ENCODE measurements around the gene TBC1D12. TPM values are rescaled to one million over a fixed set of nuclear protein-coding genes. Genes with fewer than 3 reads are reported as not detected.

TBC1D12 gene
- total and polyA plus RNA-seq, 9 donors: 7.5 to 13.8 (median 11.1) TPM

GRCh38 chr10:94485094-94485493 lies 82.8 kb downstream of the TBC1D12 start:
- no peak overlapping the region for H3K27ac ChIP-seq (ENCODE audit: low read length)
- H3K4me3 ChIP-seq (ENCODE audit: low read length): no peak overlapping the region
- H3K4me1 ChIP-seq (ENCODE audit: control insufficient read depth, insufficient read depth, low read length): no peaks in the 10 kb centered on the region
- DNase-seq: no peak
- H3K9me3 ChIP-seq (replicated peaks; ENCODE audit: control insufficient read depth, low read depth, low read length): peaks cover 5% of the 10 kb centered on the region
- no peaks in the 10 kb centered on the region for H3K36me3 ChIP-seq (ENCODE audit: control insufficient read depth, insufficient read depth, low read length)
- no peaks in the 10 kb centered on the region for H3K27me3 ChIP-seq (ENCODE audit: control insufficient read depth, insufficient read depth, low read length)
- WGBS (ENCODE audit: insufficient coverage): no CpG with 5 or more reads among the region's 1 CpG

- Histone ChIP-seq H3K27me3 (ENCODE audit: control insufficient read depth, insufficient read depth, low read length) (no peaks in the 10 kb centered on the region), H3K36me3 (ENCODE audit: control insufficient read depth, insufficient read depth, low read length) (no peaks in the 10 kb centered on the region), H3K9me3 (replicated peaks; ENCODE audit: control insufficient read depth, low read depth, low read length) (peaks cover 5% of the 10 kb centered on the region), H3K4me1 (ENCODE audit: control insufficient read depth, insufficient read depth, low read length) (no peaks in the 10 kb centered on the region), H3K4me3 (ENCODE audit: low read length) (no peak overlapping the region), H3K27ac (ENCODE audit: low read length) (no peak overlapping the region)
- WGBS (ENCODE audit: insufficient coverage): no CpG with 5 or more reads among the region's 3 CpGs
- DNase-seq: no peak
These were observed 85.2 kb downstream of the TBC1D12 start for GRCh38 chr10:94487575-94487974.

- H3K27ac ChIP-seq (ENCODE audit: low read length): no peak overlapping the region
- H3K36me3 ChIP-seq (ENCODE audit: control insufficient read depth, insufficient read depth, low read length): no peaks in the 10 kb centered on the region
- H3K27me3 ChIP-seq (ENCODE audit: control insufficient read depth, insufficient read depth, low read length): no peaks in the 10 kb centered on the region
- peak; percentile 0 for DNase-seq
- no peaks in the 10 kb centered on the region for H3K4me1 ChIP-seq (ENCODE audit: control insufficient read depth, insufficient read depth, low read length)
- 97% methylated on average over 3 of the region's 4 CpGs for WGBS (ENCODE audit: insufficient coverage)
- no peak overlapping the region for H3K4me3 ChIP-seq (ENCODE audit: low read length)
- H3K9me3 ChIP-seq (replicated peaks; ENCODE audit: control insufficient read depth, low read depth, low read length): peaks cover 5% of the 10 kb centered on the region
These were observed 86.8 kb downstream of the TBC1D12 start for GRCh38 chr10:94489107-94489506.

GRCh38 chr10:94489976-94490788 lies 87.8 kb downstream of the TBC1D12 start:
- 100% methylated on average over 1 of the region's 3 CpGs for WGBS (ENCODE audit: insufficient coverage)
- Histone ChIP-seq H3K27me3 (ENCODE audit: control insufficient read depth, insufficient read depth, low read length) (no peaks in the 10 kb centered on the region), H3K4me1 (ENCODE audit: control insufficient read depth, insufficient read depth, low read length) (no peaks in the 10 kb centered on the region), H3K27ac (ENCODE audit: low read length) (no peak overlapping the region), H3K36me3 (ENCODE audit: control insufficient read depth, insufficient read depth, low read length) (no peaks in the 10 kb centered on the region), H3K4me3 (ENCODE audit: low read length) (no peak overlapping the region), H3K9me3 (replicated peaks; ENCODE audit: control insufficient read depth, low read depth, low read length) (peaks cover 3% of the 10 kb centered on the region)
- DNase-seq: no peak

- DNase-seq: peak; percentile 8
These were observed 88.4 kb downstream of the TBC1D12 start for GRCh38 chr10:94490789-94491039.

GRCh38 chr10:94493463-94493862 lies 91.1 kb downstream of the TBC1D12 start:
- no peak for DNase-seq
- no CpG with 5 or more reads among the region's 2 CpGs for WGBS (ENCODE audit: insufficient coverage)
- no peaks in the 10 kb centered on the region for H3K9me3 ChIP-seq (replicated peaks; ENCODE audit: control insufficient read depth, low read depth, low read length)
- H3K4me3 ChIP-seq (ENCODE audit: low read length): no peak overlapping the region
- H3K27ac ChIP-seq (ENCODE audit: low read length): no peak overlapping the region
- no peaks in the 10 kb centered on the region for H3K4me1 ChIP-seq (ENCODE audit: control insufficient read depth, insufficient read depth, low read length)
- no peaks in the 10 kb centered on the region for H3K27me3 ChIP-seq (ENCODE audit: control insufficient read depth, insufficient read depth, low read length)
- no peaks in the 10 kb centered on the region for H3K36me3 ChIP-seq (ENCODE audit: control insufficient read depth, insufficient read depth, low read length)

More at GRCh38 chr10:94490789-94491039, 88.4 kb downstream of the TBC1D12 start:
- Histone ChIP-seq H3K4me3 (ENCODE audit: low read length) (no peak overlapping the region), H3K36me3 (ENCODE audit: control insufficient read depth, insufficient read depth, low read length) (no peaks in the 10 kb centered on the region), H3K27ac (ENCODE audit: low read length) (no peak overlapping the region), H3K4me1 (ENCODE audit: control insufficient read depth, insufficient read depth, low read length) (no peaks in the 10 kb centered on the region), H3K9me3 (replicated peaks; ENCODE audit: control insufficient read depth, low read depth, low read length) (peaks cover 3% of the 10 kb centered on the region), H3K27me3 (ENCODE audit: control insufficient read depth, insufficient read depth, low read length) (no peaks in the 10 kb centered on the region)

- H3K27ac ChIP-seq (ENCODE audit: low read length): no peak overlapping the region
- peaks cover under 1% of the 10 kb centered on the region for H3K36me3 ChIP-seq (ENCODE audit: control insufficient read depth, insufficient read depth, low read length)
- DNase-seq: no peak
- H3K27me3 ChIP-seq (ENCODE audit: control insufficient read depth, insufficient read depth, low read length): no peaks in the 10 kb centered on the region
- H3K4me1 ChIP-seq (ENCODE audit: control insufficient read depth, insufficient read depth, low read length): no peaks in the 10 kb centered on the region
- WGBS (ENCODE audit: insufficient coverage): 81% methylated on average over 3 of the region's 4 CpGs
- no peaks in the 10 kb centered on the region for H3K9me3 ChIP-seq (replicated peaks; ENCODE audit: control insufficient read depth, low read depth, low read length)
- no peak overlapping the region for H3K4me3 ChIP-seq (ENCODE audit: low read length)
These were observed 93.7 kb downstream of the TBC1D12 start for GRCh38 chr10:94496010-94496409.

- Histone ChIP-seq H3K27ac (ENCODE audit: low read length) (no peak overlapping the region), H3K4me1 (ENCODE audit: control insufficient read depth, insufficient read depth, low read length) (no peaks in the 10 kb centered on the region), H3K9me3 (replicated peaks; ENCODE audit: control insufficient read depth, low read depth, low read length) (no peaks in the 10 kb centered on the region), H3K4me3 (ENCODE audit: low read length) (no peak overlapping the region), H3K27me3 (ENCODE audit: control insufficient read depth, insufficient read depth, low read length) (no peaks in the 10 kb centered on the region), H3K36me3 (ENCODE audit: control insufficient read depth, insufficient read depth, low read length) (peaks cover 3% of the 10 kb centered on the region)
- no peak for DNase-seq
- no CpG with 5 or more reads among the region's 3 CpGs for WGBS (ENCODE audit: insufficient coverage)
These were observed 94.3 kb downstream of the TBC1D12 start for GRCh38 chr10:94496646-94497045.

- no peaks in the 10 kb centered on the region for H3K9me3 ChIP-seq (replicated peaks; ENCODE audit: control insufficient read depth, low read depth, low read length)
- WGBS (ENCODE audit: insufficient coverage): no CpG with 5 or more reads among the region's 5 CpGs
- H3K36me3 ChIP-seq (ENCODE audit: control insufficient read depth, insufficient read depth, low read length): peaks cover 3% of the 10 kb centered on the region
- H3K4me3 ChIP-seq (ENCODE audit: low read length): no peak overlapping the region
- no peak overlapping the region for H3K27ac ChIP-seq (ENCODE audit: low read length)
- H3K27me3 ChIP-seq (ENCODE audit: control insufficient read depth, insufficient read depth, low read length): no peaks in the 10 kb centered on the region
- peak; percentile 8 for DNase-seq
- no peaks in the 10 kb centered on the region for H3K4me1 ChIP-seq (ENCODE audit: control insufficient read depth, insufficient read depth, low read length)
These were observed 97.7 kb downstream of the TBC1D12 start for GRCh38 chr10:94500063-94500462.

GRCh38 chr10:94521276-94522250 lies 119.2 kb downstream of the TBC1D12 start:
- WGBS (ENCODE audit: insufficient coverage): no CpG with 5 or more reads among the region's 5 CpGs
- Histone ChIP-seq H3K27ac (ENCODE audit: low read length) (no peak overlapping the region), H3K4me1 (ENCODE audit: control insufficient read depth, insufficient read depth, low read length) (no peaks in the 10 kb centered on the region), H3K9me3 (replicated peaks; ENCODE audit: control insufficient read depth, low read depth, low read length) (no peaks in the 10 kb centered on the region), H3K4me3 (ENCODE audit: low read length) (no peak overlapping the region), H3K27me3 (ENCODE audit: control insufficient read depth, insufficient read depth, low read length) (no peaks in the 10 kb centered on the region), H3K36me3 (ENCODE audit: control insufficient read depth, insufficient read depth, low read length) (no peaks in the 10 kb centered on the region)
- no peak for DNase-seq
